Type B pancreatic cell (in vitro differentiated cells): Measurements from ENCODE around the gene IQCN. TPM values are rescaled to one million over a fixed set of nuclear protein-coding genes. Genes with fewer than 3 reads are reported as not detected.

Experiments used
- DNase-seq: peaks from one replicate; pipeline ENCODE4 v3.0.0; 2021; ENCODE audit warnings: mixed read lengths; ENCODE audit not compliant: unreplicated experiment; ENCODE audit errors: extremely low spot score
- H3K27ac Mint-ChIP-seq: 2 replicates; pipeline ENCODE4 v1.8.0; 2021; ENCODE audit warnings: mild to moderate bottlenecking, mixed read lengths
- H3K27me3 Mint-ChIP-seq: 2 replicates; pipeline ENCODE4 v1.8.0; 2021; ENCODE audit warnings: mixed read lengths
- H3K36me3 Mint-ChIP-seq: 2 replicates; pipeline ENCODE4 v1.8.0; 2021; ENCODE audit warnings: mixed read lengths
- H3K4me1 Mint-ChIP-seq: one replicate; pipeline ENCODE4 v1.8.0; 2021; ENCODE audit warnings: mixed read lengths; ENCODE audit not compliant: unreplicated experiment
- H3K4me3 Mint-ChIP-seq: 2 replicates; pipeline ENCODE4 v1.8.0; 2021; ENCODE audit warnings: mild to moderate bottlenecking, mixed read lengths
- H3K9me3 Mint-ChIP-seq: 2 replicates; pipeline ENCODE4 v1.8.0; 2021; ENCODE audit warnings: mixed read lengths
- total RNA-seq: library from RNA; stranded (reverse); gene quantifications from 2 replicates; pipeline ENCODE4 v1.2.1, GENCODE V29; 2021; ENCODE audit warnings: low replicate concordance
- TF ChIP-seq, protein P1 (sequence below): fragments of 200-600 bp; sonication (generic); conservative IDR thresholded peaks from 2 replicates; pipeline ENCODE4 v1.5.0; 2021; ENCODE audit warnings: antibody characterized with exemption, mild to moderate bottlenecking

Gene IQCN
- total RNA-seq, 1 donor from 2014 or later = 7.8 TPM

DNA sequence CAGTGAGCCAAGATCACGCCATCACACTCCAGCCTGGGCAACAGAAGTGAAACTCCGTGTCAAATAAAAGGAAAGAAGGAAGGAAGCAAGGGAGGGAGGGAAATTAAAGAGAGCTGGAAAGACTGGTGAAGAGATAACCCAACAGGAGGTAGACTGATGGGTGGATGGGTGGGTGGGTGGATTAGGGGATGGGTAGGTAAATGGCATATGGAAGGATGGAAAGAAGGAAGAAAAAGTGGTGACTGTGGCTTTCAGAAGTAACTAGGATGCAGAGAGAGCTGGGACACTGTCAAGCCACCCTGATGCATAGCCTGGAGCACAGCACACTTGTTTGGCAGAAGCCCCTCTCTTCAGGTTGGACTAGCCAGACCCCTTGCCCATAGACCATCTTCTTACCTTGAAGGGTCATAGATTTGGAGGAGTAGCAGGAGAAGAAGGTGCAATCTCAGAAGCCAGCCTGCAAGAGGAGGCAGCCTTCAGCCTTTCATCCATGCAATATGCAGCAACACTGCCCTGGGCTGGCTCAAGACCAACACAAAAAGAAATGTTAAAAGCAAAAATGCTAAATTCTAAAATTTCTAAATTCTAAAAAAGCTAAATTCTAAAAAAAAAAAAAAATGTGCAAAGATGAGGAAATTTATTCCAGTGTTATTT is 5.1 kb downstream of the IQCN start:
- Mint-ChIP-seq H3K4me3 (no peak overlapping the region), H3K4me1 (no peaks in the 10 kb centered on the region), H3K27ac (no peak overlapping the region), H3K9me3 (no peaks in the 10 kb centered on the region), H3K36me3 (peaks cover 11% of the 10 kb centered on the region), H3K27me3 (no peaks in the 10 kb centered on the region)
- DNase-seq = no peak
- TF ChIP-seq, protein P1, sequence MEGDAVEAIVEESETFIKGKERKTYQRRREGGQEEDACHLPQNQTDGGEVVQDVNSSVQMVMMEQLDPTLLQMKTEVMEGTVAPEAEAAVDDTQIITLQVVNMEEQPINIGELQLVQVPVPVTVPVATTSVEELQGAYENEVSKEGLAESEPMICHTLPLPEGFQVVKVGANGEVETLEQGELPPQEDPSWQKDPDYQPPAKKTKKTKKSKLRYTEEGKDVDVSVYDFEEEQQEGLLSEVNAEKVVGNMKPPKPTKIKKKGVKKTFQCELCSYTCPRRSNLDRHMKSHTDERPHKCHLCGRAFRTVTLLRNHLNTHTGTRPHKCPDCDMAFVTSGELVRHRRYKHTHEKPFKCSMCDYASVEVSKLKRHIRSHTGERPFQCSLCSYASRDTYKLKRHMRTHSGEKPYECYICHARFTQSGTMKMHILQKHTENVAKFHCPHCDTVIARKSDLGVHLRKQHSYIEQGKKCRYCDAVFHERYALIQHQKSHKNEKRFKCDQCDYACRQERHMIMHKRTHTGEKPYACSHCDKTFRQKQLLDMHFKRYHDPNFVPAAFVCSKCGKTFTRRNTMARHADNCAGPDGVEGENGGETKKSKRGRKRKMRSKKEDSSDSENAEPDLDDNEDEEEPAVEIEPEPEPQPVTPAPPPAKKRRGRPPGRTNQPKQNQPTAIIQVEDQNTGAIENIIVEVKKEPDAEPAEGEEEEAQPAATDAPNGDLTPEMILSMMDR = no peak

DNA sequence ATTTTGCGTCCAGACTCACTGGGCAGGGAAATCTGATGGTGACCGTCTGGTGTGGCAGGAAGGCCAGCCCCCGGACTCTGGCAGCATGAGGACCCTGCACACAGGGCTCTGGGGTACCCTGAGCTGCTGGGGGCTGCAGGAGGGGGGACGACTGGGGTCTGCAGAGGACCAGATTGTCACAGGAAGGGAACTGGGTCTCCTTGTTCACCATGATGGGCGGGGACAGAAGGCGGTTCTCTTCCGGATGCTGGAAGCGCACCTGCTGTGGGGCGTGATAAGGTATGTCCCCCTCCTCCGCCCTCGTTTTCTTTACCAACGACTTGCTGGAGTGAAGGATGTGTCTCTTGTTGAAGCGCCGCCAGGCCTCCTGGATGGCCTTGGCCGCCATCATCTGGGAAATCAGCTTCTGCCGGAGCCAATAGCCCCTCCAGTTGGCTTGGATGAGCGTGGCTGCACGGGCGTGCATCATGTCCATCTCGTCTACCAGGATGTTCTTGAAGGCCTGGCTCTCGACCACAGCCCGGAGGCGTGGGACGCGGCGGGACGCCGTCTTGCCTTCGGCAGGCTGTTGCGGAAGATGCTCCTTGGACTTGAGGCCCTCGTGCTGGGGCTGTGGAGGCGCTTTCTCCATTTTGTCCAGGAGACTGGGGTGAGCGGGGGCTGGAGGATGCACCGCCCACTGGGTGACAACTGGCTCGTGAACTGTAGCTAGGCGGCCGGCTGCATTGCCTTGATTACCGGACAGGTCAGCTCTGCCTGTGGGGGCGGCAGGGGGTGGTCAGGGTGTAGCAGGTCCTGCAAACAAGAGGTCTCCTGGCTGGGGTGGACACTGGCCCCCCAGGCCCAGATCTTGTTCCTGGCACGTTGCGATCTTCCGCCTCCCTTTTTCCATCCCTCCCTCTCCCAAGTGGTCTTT is 7.2 kb downstream of the IQCN start:
- DNase-seq = no peak
- no peak overlapping the region for H3K27ac Mint-ChIP-seq
- no peak overlapping the region for H3K4me3 Mint-ChIP-seq
- TF ChIP-seq, protein P1 = no peak
- H3K4me1 Mint-ChIP-seq = no peaks in the 10 kb centered on the region
- no peaks in the 10 kb centered on the region for H3K27me3 Mint-ChIP-seq
- H3K9me3 Mint-ChIP-seq = no peaks in the 10 kb centered on the region
- peaks cover 11% of the 10 kb centered on the region for H3K36me3 Mint-ChIP-seq

DNA sequence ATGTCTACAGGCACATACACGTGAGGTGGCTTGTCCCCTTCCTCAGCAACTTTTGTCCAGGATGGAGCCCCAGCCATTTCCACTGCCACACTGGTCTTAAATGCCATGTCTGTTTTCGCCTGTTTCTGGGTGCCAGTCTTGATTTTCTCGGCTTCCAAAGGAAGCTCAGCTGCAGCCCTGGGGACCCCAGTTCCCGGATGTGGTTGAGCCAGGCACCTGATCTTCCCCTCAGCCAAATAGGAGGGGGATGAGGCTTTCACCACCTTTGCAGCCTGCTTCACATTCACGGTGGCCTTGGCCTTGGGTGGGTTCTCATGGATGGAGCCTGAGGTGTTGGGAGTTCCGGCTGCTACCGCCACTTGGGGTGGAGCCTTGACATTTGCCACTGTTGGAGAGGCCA is 8.7 kb downstream of the IQCN start:
- TF ChIP-seq, protein P1 = no peak
- peak overlapping the region; percentile 16 for H3K27ac Mint-ChIP-seq
- DNase-seq = no peak
- H3K4me1 Mint-ChIP-seq = no peaks in the 10 kb centered on the region
- no peaks in the 10 kb centered on the region for H3K27me3 Mint-ChIP-seq
- H3K36me3 Mint-ChIP-seq = peaks cover 11% of the 10 kb centered on the region
- H3K4me3 Mint-ChIP-seq = no peak overlapping the region
- H3K9me3 Mint-ChIP-seq = no peaks in the 10 kb centered on the region

DNA sequence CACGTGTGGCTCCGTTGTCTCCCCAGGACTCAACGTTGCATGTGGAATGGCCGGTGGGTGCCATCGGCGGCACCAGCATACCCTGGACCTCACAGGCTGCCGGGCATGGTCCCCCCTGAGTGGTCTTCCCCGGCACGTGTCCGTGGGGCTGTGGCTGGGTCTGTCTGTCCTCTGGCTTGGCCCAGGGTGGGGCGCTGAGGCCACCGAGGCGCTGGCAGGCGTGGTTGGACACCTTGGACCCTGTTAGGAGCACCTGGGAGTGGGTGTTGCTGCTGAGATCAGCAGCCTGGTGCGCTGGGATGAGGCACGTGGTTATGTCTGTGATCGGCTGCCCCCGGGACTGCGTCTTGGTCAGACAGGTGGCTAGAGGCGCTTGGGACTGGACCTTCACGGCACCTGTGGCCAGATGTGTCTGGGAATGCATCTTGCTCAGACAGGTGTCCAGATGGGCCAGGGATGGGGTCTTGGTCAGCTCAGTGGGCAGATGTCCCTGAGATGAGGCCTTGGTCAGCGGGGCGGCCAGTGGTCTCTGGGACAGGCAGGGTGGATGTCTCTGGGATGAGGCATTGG is 9.2 kb downstream of the IQCN start:
- Mint-ChIP-seq H3K36me3 (peaks cover 11% of the 10 kb centered on the region), H3K27me3 (no peaks in the 10 kb centered on the region), H3K9me3 (no peaks in the 10 kb centered on the region), H3K4me3 (no peak overlapping the region), H3K4me1 (no peaks in the 10 kb centered on the region), H3K27ac (no peak overlapping the region)
- no peak for DNase-seq
- TF ChIP-seq, protein P1 = no peak

DNA sequence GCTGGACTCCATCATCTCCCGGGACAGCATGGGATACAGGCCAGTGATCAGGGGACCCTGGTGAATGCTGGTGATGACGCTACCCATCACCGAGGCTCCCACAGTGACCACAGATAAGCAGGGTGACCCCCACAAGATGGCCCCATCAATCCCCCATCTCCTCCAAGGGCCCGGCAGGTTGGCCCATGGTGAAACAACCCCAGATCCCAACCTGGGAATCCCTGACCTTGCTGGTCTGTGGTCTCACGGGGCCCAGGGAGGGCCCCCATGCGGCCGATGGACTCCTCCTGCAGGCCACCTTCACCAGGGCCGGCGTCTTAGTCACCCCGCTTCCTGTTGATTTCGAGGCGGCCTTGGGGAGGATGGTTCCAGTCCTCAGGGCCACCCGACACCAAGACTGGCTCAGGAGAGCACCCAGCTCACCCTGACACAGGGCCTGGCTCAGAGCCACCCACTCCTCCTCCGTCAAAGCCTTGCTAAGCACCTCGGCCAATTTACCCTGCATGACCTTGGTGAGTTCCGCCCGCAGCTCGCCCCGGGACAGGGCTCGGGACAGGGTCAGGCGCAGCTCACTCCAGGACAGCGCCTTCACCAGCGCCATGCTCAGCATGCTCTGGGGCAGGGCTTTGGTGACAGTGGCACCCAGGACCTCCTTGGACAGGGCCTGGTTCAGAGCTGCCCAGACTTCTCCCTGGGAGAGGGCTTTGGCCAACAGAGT is 10.0 kb downstream of the IQCN start:
- H3K9me3 Mint-ChIP-seq = no peaks in the 10 kb centered on the region
- no peak for DNase-seq
- H3K27ac Mint-ChIP-seq = no peak overlapping the region
- TF ChIP-seq, protein P1 = no peak
- peaks cover 11% of the 10 kb centered on the region for H3K36me3 Mint-ChIP-seq
- H3K27me3 Mint-ChIP-seq = no peaks in the 10 kb centered on the region
- no peak overlapping the region for H3K4me3 Mint-ChIP-seq
- no peaks in the 10 kb centered on the region for H3K4me1 Mint-ChIP-seq
